Stomach (tissue), 9 donors: Measurements from ENCODE around the gene LRRC51. TPM values are rescaled to one million over a fixed set of nuclear protein-coding genes. Genes with fewer than 3 reads are reported as not detected.

Experiments
- DNase-seq, 2 donors: peaks; one replicate each; pipeline versions ENCODE4 v3.0.0 to v3.0.0-alpha.2; 2013 to 2019
- H3K27ac ChIP-seq, 5 donors: fragments of 200-600 bp in 4 of 5; sonication (generic) in 4 of 5; one replicate each; pipeline ENCODE4 v1.5.1; 2013 to 2019; ENCODE audit warnings: mild to moderate bottlenecking in 1 of 5, moderate library complexity in 1 of 5
- H3K27me3 ChIP-seq, 3 donors: fragments of 200-600 bp; sonication (generic); one replicate each; pipeline ENCODE4 v1.5.1; 2017 to 2019; ENCODE audit warnings: mixed run types in 1 of 3
- H3K36me3 ChIP-seq, 4 donors: fragments of 200-600 bp; sonication (generic); 1 replicate in 3 of 4; 2 replicates in 1 of 4; pipeline ENCODE4 v1.5.1; 2016 to 2019
- H3K4me1 ChIP-seq, 4 donors: fragments of 200-600 bp; sonication (generic); one replicate each; pipeline ENCODE4 v1.5.1; 2016 to 2019
- H3K4me3 ChIP-seq, 4 donors: fragments of 200-600 bp; sonication (generic) in 3 of 4; one replicate each; pipeline ENCODE4 v1.5.1; 2016 to 2019; ENCODE audit warnings: mild to moderate bottlenecking in 1 of 4
- H3K9me3 ChIP-seq, 4 donors: fragments of 200-600 bp; sonication (generic); one replicate each; pipeline ENCODE4 v1.5.1; 2016 to 2019
- EP300 ChIP-seq: sonication (generic); formaldehyde crosslinking; IDR thresholded peaks from one replicate; pipeline ENCODE4 v1.6.1; 2017; ENCODE audit warnings: antibody characterized with exemption
- POLR2A ChIP-seq, 4 donors: fragments of 450-650 bp; IDR thresholded peaks; one replicate each; pipeline ENCODE4 v1.6.1; 2016; ENCODE audit warnings: antibody characterized with exemption in 4 of 4, control low read depth in 2 of 4, mild to moderate bottlenecking in 1 of 4, moderate library complexity in 1 of 4
- POLR2AphosphoS5 ChIP-seq, 3 donors: sonication (generic); formaldehyde crosslinking; IDR thresholded peaks; one replicate each; pipeline ENCODE4 v1.6.1; 2016; ENCODE audit warnings: antibody characterized with exemption in 3 of 3
- WGBS, 5 donors: extraction: QIAGEN DNeasy Blood & Tissue Kit in 3 of 5; methylation state at CpG; one replicate each; pipeline versions ENCODE4 v1.1.5 to v1.1.7; 2013 to 2018; 5-methylcytosine and 5-hydroxymethylcytosine counted together
- intact Hi-C: fragments of 100-400 bp; cut with DNase I; formaldehyde crosslinking; loops from one replicate; pipeline ENCODE4 v1.15.1; 2023; ENCODE audit warnings: low total_unique reads
- polyA plus RNA-seq, 3 donors: library from polyadenylated mRNA; stranded (reverse); fragments of 200-250 nt; gene quantifications; one replicate each; pipeline ENCODE4 v1.2.3, GENCODE V29; 2013
- total RNA-seq, 5 donors: library from RNA; depleted of rRNA; stranded (reverse); fragments of >200 nt; gene quantifications; one replicate each; pipeline versions ENCODE4 v1.1.0 to v1.2.3, GENCODE V29; 2014 to 2016
- TF ChIP-seq, protein P1 (sequence below), 7 experiments: fragments of 450-650 bp in 4 of 7; fragments of 200-600 bp in 3 of 7; sonication (generic) in 3 of 7; IDR thresholded peaks; one replicate each; pipeline ENCODE4 v1.5.1; 2016 to 2019; ENCODE audit warnings: antibody characterized with exemption in 7 of 7, control low read depth in 2 of 7, mild to moderate bottlenecking in 1 of 7
- donor health status: healthy with polysubstance abuse.
- donor health status: Bipolar disorder and iron deficiency.
- donor health status: healthy.

The LRRC51 gene
- total and polyA plus RNA-seq, 8 donors: 2.0 to 7.9 (median 5.8) TPM; not detected in 3

DNA sequence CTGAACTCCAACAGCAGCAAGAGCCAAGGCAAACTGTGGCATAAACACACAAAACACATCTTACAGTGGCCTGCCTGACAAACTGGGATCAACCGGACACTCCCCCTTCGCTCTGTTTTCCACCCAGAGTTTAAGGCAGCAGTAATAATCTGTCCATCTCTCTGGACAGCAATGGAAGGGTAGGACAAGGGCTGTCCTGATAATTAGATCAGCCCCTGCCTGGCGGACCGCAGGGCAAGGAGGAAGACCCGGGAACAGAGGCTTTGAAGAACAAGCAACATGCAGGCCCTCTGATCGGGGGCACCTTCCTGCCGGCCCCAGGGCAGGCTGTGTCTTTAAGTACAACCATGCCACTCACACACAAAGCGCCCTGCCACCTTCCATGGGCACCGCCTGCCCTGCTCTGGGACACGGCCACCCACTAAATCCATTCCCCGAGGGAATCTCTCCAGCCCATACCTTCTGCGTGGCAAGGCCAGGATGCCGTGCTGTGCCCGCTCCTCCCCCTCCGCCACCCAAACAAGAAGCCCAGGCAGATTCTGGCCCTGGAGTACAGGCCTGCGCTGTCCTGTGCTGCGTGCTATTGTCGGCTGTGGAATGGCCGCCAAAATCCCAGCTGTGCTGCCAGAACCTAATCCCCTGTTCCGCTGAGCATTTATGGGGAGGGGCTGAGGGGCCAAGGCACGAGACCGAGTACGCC is 39.1 kb upstream of the LRRC51 start:
- Histone ChIP-seq H3K4me1 (peaks cover 45 to 85% (median 66%) of the 10 kb centered on the region in 4 donors), H3K27ac (peak overlapping the region; percentile 95 to 97 (median 95)), H3K36me3 (peaks cover 0 to 11% (median 0%) of the 10 kb centered on the region in 4 donors), H3K9me3 (no peaks in the 10 kb centered on the region), H3K4me3 (peak overlapping the region; percentile 47 to 62 (median 58)), H3K27me3 (no peaks in the 10 kb centered on the region)
- intact Hi-C loops: no loop called here
- 1 to 6% (median 2%) methylated on average over 20 to 23 of the region's 23 CpGs for WGBS, 5 donors
- no peak for TF ChIP-seq POLR2A (IDR thresholded peaks at IDR 0.05)
- TF ChIP-seq, protein P1, sequence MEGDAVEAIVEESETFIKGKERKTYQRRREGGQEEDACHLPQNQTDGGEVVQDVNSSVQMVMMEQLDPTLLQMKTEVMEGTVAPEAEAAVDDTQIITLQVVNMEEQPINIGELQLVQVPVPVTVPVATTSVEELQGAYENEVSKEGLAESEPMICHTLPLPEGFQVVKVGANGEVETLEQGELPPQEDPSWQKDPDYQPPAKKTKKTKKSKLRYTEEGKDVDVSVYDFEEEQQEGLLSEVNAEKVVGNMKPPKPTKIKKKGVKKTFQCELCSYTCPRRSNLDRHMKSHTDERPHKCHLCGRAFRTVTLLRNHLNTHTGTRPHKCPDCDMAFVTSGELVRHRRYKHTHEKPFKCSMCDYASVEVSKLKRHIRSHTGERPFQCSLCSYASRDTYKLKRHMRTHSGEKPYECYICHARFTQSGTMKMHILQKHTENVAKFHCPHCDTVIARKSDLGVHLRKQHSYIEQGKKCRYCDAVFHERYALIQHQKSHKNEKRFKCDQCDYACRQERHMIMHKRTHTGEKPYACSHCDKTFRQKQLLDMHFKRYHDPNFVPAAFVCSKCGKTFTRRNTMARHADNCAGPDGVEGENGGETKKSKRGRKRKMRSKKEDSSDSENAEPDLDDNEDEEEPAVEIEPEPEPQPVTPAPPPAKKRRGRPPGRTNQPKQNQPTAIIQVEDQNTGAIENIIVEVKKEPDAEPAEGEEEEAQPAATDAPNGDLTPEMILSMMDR (IDR thresholded peaks at IDR 0.05): no peak
- TF ChIP-seq POLR2AphosphoS5 (IDR thresholded peaks at IDR 0.05): peak; percentile 74 to 82 (median 78)
- peak; percentile 82 to 93 for DNase-seq

DNA sequence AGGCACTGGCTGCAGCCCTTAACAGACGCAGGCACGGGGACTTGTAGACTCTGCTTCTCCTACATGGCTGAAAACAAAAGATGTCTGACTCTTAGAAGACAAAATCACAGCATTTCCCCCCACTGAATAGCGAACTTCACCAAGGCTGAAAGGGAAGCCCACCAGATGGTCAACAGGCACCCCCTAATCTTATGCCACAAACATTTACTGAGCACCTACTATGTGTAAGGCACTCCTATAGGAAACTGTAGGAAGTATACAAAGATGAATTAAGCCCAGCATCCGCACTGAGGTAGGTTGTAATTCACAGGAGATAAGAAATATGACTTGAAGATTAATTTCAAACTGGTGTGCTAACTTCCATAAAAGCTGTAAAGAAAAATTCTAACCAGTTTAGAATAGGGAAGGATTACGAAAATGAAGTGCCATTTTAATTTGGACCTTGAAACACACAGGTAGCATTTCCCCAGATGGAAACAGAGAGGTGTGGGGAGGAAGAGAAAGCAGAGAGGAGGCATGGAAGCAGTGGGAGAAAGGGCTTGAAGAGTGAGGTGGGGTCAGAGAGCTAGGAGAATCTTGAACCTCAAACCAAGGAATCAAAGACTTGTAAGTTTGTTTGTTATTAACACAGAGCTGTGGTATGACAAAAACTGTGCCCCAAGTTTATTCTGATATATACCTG is 38.4 kb upstream of the LRRC51 start:
- Histone ChIP-seq H3K4me3 (peak overlapping the region; percentile 47 to 62 (median 58)), H3K27me3 (no peaks in the 10 kb centered on the region), H3K9me3 (no peaks in the 10 kb centered on the region), H3K36me3 (peaks cover 0 to 16% (median 0%) of the 10 kb centered on the region in 4 donors), H3K27ac (peak overlapping the region; percentile 95 to 97 (median 95)), H3K4me1 (peaks cover 40 to 78% (median 59%) of the 10 kb centered on the region in 4 donors)
- WGBS, 5 donors: 12 to 19% (median 15%) methylated on average over 4 to 5 of the region's 5 CpGs
- TF ChIP-seq, protein P1 (IDR thresholded peaks at IDR 0.05): no peak
- TF ChIP-seq POLR2AphosphoS5 (IDR thresholded peaks at IDR 0.05): no peak
- no peak for TF ChIP-seq EP300
- no peak for TF ChIP-seq POLR2A (IDR thresholded peaks at IDR 0.05)
- no peak for DNase-seq
- intact Hi-C loops: no loop called here

GRCh38 chr11:72045849-72046248 is 34.8 kb upstream of the LRRC51 start:
- no peaks in the 10 kb centered on the region for H3K27me3 ChIP-seq
- intact Hi-C loops: no loop called here
- peak in 1 of 2 donors; percentile 69 for DNase-seq
- H3K4me1 ChIP-seq: peaks cover 23 to 66% (median 40%) of the 10 kb centered on the region in 4 donors
- H3K9me3 ChIP-seq: no peaks in the 10 kb centered on the region
- 65 to 85% (median 74%) methylated on average over 5 of the region's 5 CpGs for WGBS, 5 donors
- TF ChIP-seq, protein P1 (IDR thresholded peaks at IDR 0.05): no peak
- TF ChIP-seq POLR2AphosphoS5 (IDR thresholded peaks at IDR 0.05): no peak
- TF ChIP-seq EP300: no peak
- no peak for TF ChIP-seq POLR2A (IDR thresholded peaks at IDR 0.05)
- H3K4me3 ChIP-seq: no peak overlapping the region
- peaks cover 0 to 24% (median 3%) of the 10 kb centered on the region in 4 donors for H3K36me3 ChIP-seq
- peak overlapping the region in 3 of 5 donors; percentile 1 to 72 (median 29) for H3K27ac ChIP-seq

GRCh38 chr11:72048766-72049460 is 31.7 kb upstream of the LRRC51 start:
- Histone ChIP-seq H3K27me3 (no peaks in the 10 kb centered on the region), H3K4me3 (no peak overlapping the region), H3K4me1 (peaks cover 6 to 45% (median 19%) of the 10 kb centered on the region in 4 donors), H3K27ac (peak overlapping the region; percentile 21 to 66 (median 54)), H3K36me3 (peaks cover 3 to 29% (median 7%) of the 10 kb centered on the region in 4 donors), H3K9me3 (no peaks in the 10 kb centered on the region)
- WGBS, 5 donors: 67 to 73% (median 72%) methylated on average over 3 of the region's 3 CpGs
- DNase-seq: peak in 1 of 2 donors; percentile 70
- no peak for TF ChIP-seq EP300
- no peak for TF ChIP-seq POLR2AphosphoS5 (IDR thresholded peaks at IDR 0.05)
- TF ChIP-seq, protein P1 (IDR thresholded peaks at IDR 0.05): no peak
- TF ChIP-seq POLR2A (IDR thresholded peaks at IDR 0.05): no peak
- intact Hi-C loops: no loop called here
